Vagina (tissue), 2 donors: Measurements from ENCODE around the gene MRGPRE. TPM values are rescaled to one million over a fixed set of nuclear protein-coding genes. Genes with fewer than 3 reads are reported as not detected.

Source experiments
- DNase-seq, 2 donors: peaks; one replicate each; pipeline ENCODE4 v3.0.0-alpha.2; 2017; ENCODE audit errors: extremely low spot score in 2 of 2
- H3K27ac ChIP-seq: fragments of 200-600 bp; sonication (generic); one replicate; pipeline ENCODE4 v1.5.1; 2019
- H3K27me3 ChIP-seq: fragments of 200-600 bp; sonication (generic); one replicate; pipeline ENCODE4 v1.5.1; 2019
- H3K36me3 ChIP-seq, 2 donors: fragments of 200-600 bp; sonication (generic); one replicate each; pipeline ENCODE4 v1.5.1; 2017 to 2019
- H3K4me1 ChIP-seq: fragments of 200-600 bp; sonication (generic); one replicate; pipeline ENCODE4 v1.5.1; 2019
- H3K4me3 ChIP-seq, 2 donors: fragments of 200-600 bp; sonication (generic); 1 replicate in 1 of 2; 2 replicates in 1 of 2; pipeline ENCODE4 v1.5.1; 2016 to 2019
- H3K9me3 ChIP-seq: fragments of 200-600 bp; sonication (generic); one replicate; pipeline ENCODE4 v1.5.1; 2019
- POLR2A ChIP-seq, 2 donors: fragments of 450-650 bp; IDR thresholded peaks; one replicate each; pipeline ENCODE4 v1.6.1; 2017; ENCODE audit warnings: antibody characterized with exemption in 2 of 2, mild to moderate bottlenecking in 2 of 2, moderate library complexity in 2 of 2
- POLR2AphosphoS5 ChIP-seq, 2 donors: sonication (generic); formaldehyde crosslinking; IDR thresholded peaks; one replicate each; pipeline ENCODE4 v1.9.0; 2017; ENCODE audit warnings: antibody characterized with exemption in 2 of 2, mild to moderate bottlenecking in 2 of 2, low read depth in 1 of 2; ENCODE audit not compliant: insufficient read depth in 1 of 2
- intact Hi-C: fragments of 100-400 bp; cut with DNase I; formaldehyde crosslinking; loops from one replicate; pipeline ENCODE4 v1.15.1; 2023
- total RNA-seq: library from RNA; depleted of rRNA; stranded (reverse); fragments of >200 nt; gene quantifications from one replicate; pipeline ENCODE4 v1.2.3, GENCODE V29; 2016
- TF ChIP-seq, protein P1 (sequence below), 3 experiments: fragments of 450-650 bp in 2 of 3; fragments of 200-600 bp in 1 of 3; sonication (generic) in 1 of 3; IDR thresholded peaks; one replicate each; pipeline ENCODE4 v1.5.1; 2017 to 2019; ENCODE audit warnings: antibody characterized with exemption in 3 of 3, mild to moderate bottlenecking in 2 of 3, moderate library complexity in 2 of 3

Gene MRGPRE
- total RNA-seq, 1 donor from 2014 or later: not detected

- Histone ChIP-seq H3K4me1 (no peaks in the 10 kb centered on the region), H3K27me3 (no peaks in the 10 kb centered on the region), H3K9me3 (no peaks in the 10 kb centered on the region), H3K27ac (no peak overlapping the region), H3K4me3 (no peak overlapping the region), H3K36me3 (no peaks in the 10 kb centered on the region)
- no peak for DNase-seq
- intact Hi-C loops: no loop called here
- TF ChIP-seq POLR2AphosphoS5 (IDR thresholded peaks at IDR 0.05; ENCODE audit: insufficient read depth in 1 of 2, low read depth in 1 of 2): no peak
- TF ChIP-seq POLR2A (IDR thresholded peaks at IDR 0.05): no peak
- TF ChIP-seq, protein P1, sequence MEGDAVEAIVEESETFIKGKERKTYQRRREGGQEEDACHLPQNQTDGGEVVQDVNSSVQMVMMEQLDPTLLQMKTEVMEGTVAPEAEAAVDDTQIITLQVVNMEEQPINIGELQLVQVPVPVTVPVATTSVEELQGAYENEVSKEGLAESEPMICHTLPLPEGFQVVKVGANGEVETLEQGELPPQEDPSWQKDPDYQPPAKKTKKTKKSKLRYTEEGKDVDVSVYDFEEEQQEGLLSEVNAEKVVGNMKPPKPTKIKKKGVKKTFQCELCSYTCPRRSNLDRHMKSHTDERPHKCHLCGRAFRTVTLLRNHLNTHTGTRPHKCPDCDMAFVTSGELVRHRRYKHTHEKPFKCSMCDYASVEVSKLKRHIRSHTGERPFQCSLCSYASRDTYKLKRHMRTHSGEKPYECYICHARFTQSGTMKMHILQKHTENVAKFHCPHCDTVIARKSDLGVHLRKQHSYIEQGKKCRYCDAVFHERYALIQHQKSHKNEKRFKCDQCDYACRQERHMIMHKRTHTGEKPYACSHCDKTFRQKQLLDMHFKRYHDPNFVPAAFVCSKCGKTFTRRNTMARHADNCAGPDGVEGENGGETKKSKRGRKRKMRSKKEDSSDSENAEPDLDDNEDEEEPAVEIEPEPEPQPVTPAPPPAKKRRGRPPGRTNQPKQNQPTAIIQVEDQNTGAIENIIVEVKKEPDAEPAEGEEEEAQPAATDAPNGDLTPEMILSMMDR (IDR thresholded peaks at IDR 0.05): no peak
Observed at GRCh38 chr11:3245071-3245470, 12.9 kb upstream of the MRGPRE start.

GRCh38 chr11:3243880-3244279, 11.7 kb upstream of the MRGPRE start:
- intact Hi-C loops: no loop called here
- DNase-seq: no peak
- no peak for TF ChIP-seq POLR2A (IDR thresholded peaks at IDR 0.05)
- no peak for TF ChIP-seq POLR2AphosphoS5 (IDR thresholded peaks at IDR 0.05; ENCODE audit: insufficient read depth in 1 of 2, low read depth in 1 of 2)
- H3K9me3 ChIP-seq: no peaks in the 10 kb centered on the region
- H3K36me3 ChIP-seq: no peaks in the 10 kb centered on the region
- no peak overlapping the region for H3K4me3 ChIP-seq
- H3K27me3 ChIP-seq: no peaks in the 10 kb centered on the region
- no peak overlapping the region for H3K27ac ChIP-seq
- no peaks in the 10 kb centered on the region for H3K4me1 ChIP-seq

DNA sequence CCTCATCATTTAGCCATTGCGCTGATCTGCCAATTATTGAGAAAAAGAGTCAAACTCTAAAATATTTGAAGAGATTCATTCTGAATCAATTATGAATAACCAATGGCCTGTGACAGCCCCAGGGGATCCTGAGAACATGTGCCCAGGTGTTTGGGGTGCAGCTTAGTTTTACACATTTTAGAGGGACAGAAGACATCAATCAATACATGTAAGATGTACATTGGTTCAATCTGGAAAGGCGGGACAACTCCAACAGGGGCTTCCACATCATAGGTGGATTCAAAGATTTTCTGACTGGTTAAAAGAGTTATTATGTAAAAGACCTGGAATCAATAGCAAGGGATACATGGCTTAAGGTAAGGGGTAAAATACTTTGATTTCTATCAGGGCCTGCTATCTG, 4.9 kb upstream of the MRGPRE start:
- DNase-seq: no peak
- Histone ChIP-seq H3K27ac (no peak overlapping the region), H3K36me3 (no peaks in the 10 kb centered on the region), H3K27me3 (no peaks in the 10 kb centered on the region), H3K4me1 (no peaks in the 10 kb centered on the region), H3K9me3 (no peaks in the 10 kb centered on the region), H3K4me3 (no peak overlapping the region)
- TF ChIP-seq POLR2A (IDR thresholded peaks at IDR 0.05) (no peak), POLR2AphosphoS5 (IDR thresholded peaks at IDR 0.05; ENCODE audit: insufficient read depth in 1 of 2, low read depth in 1 of 2) (no peak)
- TF ChIP-seq, protein P1 (IDR thresholded peaks at IDR 0.05): no peak
- intact Hi-C loops: no loop called here

DNA sequence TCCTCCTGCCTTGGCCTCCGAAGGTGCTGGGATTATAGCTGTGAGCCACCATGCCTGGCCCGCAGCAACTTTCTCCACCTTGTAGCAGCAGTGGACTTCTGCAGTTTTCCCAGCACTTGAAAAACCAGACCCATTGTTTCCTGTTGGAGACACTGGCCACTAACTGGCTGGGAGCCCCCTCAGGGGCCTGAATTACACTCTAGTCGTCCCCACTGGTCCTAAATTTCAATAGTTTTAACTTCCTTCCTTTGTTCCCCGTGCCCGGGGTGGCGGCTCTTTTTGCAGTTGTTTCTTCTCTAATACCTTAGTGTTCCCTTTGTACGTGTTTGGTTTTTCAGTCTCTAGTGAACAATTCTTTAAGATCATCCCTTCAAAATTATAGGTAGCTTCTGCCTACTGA, 2.6 kb upstream of the MRGPRE start:
- H3K4me3 ChIP-seq: no peak overlapping the region

DNA sequence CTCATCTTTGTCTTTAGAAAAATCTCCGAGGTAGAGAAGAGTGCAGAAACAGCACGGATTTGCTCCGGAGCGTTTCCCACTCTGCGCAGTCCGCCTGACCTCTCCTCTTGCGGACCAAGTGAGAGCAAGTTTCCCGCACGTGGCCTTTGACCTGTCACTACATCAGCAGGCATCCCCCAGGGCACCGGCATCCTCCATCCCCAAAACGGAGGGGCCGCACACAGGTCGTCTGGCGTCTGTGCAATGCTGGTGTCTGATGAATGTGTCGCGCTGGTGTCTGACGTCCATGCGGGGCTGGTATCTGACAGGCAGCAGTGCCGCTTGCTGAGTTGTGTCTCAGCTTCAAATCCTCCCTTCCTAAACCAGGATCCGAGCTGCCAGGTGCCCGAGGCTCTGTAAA, 739 bp upstream of the MRGPRE start:
- Histone ChIP-seq H3K36me3 (no peaks in the 10 kb centered on the region), H3K4me1 (no peaks in the 10 kb centered on the region), H3K27me3 (no peaks in the 10 kb centered on the region), H3K27ac (no peak overlapping the region), H3K4me3 (no peak overlapping the region), H3K9me3 (no peaks in the 10 kb centered on the region)
- intact Hi-C loops: no loop called here
- no peak for DNase-seq
- TF ChIP-seq, protein P1 (IDR thresholded peaks at IDR 0.05): no peak
- TF ChIP-seq POLR2AphosphoS5 (IDR thresholded peaks at IDR 0.05; ENCODE audit: insufficient read depth in 1 of 2, low read depth in 1 of 2) (no peak), POLR2A (IDR thresholded peaks at IDR 0.05) (no peak)

More for the DNA sequence above, 2.6 kb upstream of the MRGPRE start:
- no peaks in the 10 kb centered on the region for H3K4me1 ChIP-seq
- DNase-seq: no peak
- H3K27ac ChIP-seq: no peak overlapping the region
- H3K27me3 ChIP-seq: no peaks in the 10 kb centered on the region
- no peaks in the 10 kb centered on the region for H3K9me3 ChIP-seq
- no peaks in the 10 kb centered on the region for H3K36me3 ChIP-seq
- intact Hi-C loops: no loop called here
- TF ChIP-seq POLR2A (IDR thresholded peaks at IDR 0.05): no peak

DNA sequence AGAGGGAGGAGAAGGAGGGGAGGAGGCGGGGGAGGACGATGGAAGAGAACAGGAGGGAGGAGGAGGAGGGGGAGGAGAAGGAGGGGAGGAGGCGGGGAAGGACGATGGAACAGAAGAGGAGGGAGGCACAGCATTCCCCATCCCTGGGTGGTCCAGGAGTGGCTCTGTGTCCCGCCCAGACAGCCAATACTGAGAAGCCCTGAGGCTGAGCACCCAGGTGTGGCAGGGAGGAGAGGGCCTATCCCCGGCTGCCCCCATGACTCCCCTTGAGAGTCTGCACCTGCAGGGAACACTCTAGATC, 717 bp downstream of the MRGPRE start:
- Histone ChIP-seq H3K27me3 (no peaks in the 10 kb centered on the region), H3K27ac (no peak overlapping the region), H3K9me3 (no peaks in the 10 kb centered on the region), H3K36me3 (no peaks in the 10 kb centered on the region), H3K4me1 (no peaks in the 10 kb centered on the region), H3K4me3 (peak overlapping the region; percentile 0 to 12)
- DNase-seq: no peak
- TF ChIP-seq POLR2A (IDR thresholded peaks at IDR 0.05): no peak
- no peak for TF ChIP-seq POLR2AphosphoS5 (IDR thresholded peaks at IDR 0.05; ENCODE audit: insufficient read depth in 1 of 2, low read depth in 1 of 2)
- intact Hi-C loops: no loop called here
